HG03108 (cell line): ENCODE data around the gene FAHD2B.
"Not testable (repeated sequence)": the region's sequence is repeated elsewhere in the genome, so short reads cannot be mapped to it uniquely, and the experiment has no call there.

Experiments
- ATAC-seq: cut with Tn5 transposase; IDR thresholded peaks from one replicate; pipeline ENCODE4 v1.9.1; 2021; ENCODE audit warnings: moderate library complexity; ENCODE audit not compliant: unreplicated experiment

The FAHD2B gene, protein sequence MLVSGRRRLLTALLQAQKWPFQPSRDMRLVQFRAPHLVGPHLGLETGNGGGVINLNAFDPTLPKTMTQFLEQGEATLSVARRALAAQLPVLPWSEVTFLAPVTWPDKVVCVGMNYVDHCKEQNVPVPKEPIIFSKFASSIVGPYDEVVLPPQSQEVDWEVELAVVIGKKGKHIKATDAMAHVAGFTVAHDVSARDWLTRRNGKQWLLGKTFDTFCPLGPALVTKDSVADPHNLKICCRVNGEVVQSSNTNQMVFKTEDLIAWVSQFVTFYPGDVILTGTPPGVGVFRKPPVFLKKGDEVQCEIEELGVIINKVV

DNA sequence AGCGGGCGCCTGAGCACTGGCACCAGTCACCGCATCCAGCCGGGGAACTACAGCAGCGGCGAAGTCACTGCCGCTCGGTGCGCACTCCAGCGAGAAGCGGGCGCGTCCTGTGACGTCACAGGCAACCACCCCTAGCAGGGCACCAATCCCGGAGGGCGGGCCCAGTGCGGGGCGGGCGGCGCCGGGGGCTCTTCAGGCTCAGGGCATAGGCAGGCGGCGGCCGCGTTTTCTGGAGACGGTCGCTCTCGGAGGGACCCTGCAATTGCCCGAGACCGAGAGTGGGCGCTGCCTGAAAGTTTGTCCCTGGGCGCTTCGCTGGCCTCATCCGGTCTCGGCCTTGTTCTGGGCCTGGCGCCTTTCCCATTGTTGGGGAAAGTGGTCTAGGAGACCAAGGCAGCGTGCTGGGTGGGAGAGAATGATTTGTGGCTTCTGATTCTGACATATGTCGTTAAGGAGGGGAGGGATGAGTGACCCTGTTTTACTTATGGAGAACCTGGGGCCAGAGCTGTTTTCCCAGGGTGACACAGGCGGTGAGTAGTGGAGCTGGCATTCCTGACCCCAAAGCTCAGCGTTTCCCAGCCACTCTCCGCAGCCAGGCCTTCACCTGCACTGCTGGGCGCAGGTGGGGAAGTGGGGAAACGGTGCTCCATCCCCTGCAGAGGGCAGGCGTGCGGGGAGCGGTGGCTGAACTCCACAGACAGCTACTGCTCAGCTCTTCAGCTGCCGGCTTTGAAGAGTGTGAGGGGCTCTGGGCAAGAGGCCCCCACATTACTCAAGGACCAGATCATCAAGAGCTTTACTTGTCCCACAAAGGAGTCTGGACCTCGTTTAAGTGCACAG is at the start of gene FAHD2B:
FAHD2B (minus strand) TSS at position 111 of the 840 bp plus-strand sequence. CDS start 3,176 bp downstream, outside the sequence.
- ATAC-seq: peak; percentile 90

DNA sequence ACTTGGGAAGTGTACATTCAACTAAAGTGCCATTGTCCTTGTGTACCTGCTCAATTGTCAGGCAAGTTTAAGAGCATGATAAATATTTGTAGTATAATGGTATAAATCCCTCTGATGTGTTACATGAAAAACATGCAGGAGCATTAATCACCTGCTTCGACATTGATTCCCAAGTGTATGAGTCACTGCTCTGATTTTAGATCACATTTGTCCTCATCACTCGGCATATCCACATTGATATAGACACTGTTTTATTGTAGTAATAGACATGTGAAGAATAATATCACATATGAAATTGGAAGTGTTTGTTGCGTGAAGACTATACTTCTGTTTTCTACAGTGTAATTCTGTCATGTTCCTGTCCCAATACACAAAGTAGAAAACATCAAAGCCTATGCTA is 49.3 kb upstream of the FAHD2B start:
- not testable (repeated sequence) for ATAC-seq

DNA sequence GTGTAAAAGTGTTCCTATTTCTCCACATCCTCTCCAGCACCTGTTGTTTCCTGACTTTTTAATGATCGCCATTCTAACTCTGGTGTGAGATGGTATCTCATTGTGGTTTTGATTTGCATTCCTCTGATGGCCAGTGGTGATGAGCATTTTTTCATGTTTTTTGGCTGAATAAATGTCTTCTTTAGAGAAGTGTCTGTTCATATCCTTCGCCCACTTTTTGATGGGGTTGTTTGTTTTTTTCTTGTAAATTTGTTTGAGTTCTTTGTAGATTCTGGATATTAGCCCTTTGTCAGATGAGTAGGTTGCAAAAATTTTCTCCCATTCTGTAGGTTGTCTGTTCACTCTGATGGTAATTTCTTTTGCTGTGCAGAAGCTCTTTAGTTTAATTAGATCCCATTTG is 34.4 kb upstream of the FAHD2B start:
- not testable (repeated sequence) for ATAC-seq

DNA sequence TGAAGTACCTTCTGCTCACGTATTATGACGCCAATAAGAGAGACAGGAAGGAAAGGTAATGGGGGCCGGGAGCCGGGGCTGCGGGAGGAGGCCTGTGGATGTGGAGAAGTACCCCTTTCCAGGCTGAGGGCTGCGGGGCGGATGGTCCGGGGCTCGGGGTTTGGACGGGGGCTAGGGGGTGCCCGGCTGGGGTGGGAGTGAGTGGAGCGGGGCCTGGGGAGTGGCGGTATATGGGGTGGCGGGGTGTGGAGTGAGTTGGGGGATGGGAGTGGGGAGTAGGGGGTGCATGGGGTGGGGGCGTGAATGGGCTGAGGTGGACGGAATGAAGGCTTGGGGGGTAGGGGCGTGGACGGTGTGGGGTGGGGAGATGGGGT is 19.2 kb upstream of the FAHD2B start:
- not testable (repeated sequence) for ATAC-seq

DNA sequence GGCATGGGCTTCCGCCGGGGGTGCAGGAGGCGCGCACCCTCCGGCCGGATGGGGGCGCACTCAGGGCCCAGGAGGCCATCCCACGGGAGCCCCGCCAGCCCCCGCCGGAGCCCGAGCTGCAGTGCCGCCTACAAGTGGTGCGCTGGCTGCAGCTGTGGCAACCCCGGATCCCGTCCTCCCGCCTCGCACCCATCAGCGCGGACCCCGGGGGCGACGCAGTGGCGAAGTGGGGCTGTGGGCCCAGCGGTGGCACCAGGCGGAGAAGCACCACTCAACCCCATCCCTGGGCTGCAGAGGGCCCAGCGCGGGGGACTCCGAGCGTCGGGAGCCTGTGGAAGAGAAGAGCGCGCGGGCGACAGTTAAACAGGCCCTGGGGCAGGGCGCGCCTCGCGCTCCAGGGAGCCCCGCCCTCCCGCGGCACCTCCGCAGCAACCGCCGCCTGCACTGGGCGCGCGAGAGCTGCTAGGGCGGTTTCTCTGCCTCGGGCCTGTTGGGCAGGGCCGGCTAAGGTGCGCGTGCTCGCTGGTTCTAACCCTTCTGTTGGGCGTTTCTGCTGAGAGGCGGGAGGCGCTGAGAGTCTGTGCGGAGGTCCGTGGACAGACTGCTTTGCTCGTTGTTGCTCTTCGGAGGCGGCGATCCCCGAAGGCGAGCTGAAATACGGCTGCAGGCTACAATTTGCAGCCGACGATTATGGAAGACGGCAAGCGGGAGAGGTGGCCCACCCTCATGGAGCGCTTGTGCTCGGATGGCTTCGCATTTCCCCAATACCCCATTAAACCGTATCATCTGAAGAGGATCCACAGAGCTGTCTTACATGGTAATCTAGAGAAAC is 18.6 kb upstream of the FAHD2B start, which contains the start of gene ANKRD36:
ANKRD36 (plus strand) TSS at position 104 of the 832 bp plus-strand sequence; CDS start at position 691, 587 bp downstream.
- peak; percentile 96 for ATAC-seq

DNA sequence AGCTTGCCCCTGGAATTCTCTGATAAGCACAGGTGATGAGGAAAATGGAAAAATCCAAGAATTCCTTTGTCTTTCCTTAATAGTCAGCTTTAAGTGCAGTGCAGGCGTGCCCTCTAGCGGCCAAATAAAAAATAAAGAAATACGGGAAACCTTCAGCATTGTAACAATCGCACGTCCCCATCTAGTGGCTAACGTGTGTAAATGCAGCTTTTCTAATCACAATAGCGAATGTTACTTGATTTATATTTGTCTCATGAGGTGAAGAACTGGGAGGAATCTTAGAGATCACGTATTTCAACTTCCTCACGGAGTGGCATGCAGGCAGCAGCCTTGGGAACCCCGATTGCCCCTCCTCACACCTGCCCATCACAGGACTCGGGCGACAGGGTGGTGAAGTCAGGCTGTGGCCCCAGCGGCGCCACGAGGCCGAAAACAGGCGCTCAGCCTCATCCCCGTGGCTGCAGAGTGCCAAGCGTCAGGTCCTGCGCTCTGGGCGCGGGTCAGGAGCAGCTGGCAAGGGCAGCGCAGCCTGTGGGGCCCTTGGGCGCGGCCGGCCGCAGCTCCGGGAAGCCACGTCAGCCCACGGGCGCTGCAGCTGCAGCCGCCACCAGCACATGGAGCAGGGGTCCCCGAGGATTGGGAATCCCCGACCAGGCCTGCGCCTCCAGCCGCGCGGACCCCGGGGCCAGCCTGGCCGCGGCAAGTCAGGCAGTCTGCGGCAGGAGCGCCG is 17.8 kb upstream of the FAHD2B start:
- peak; percentile 41 for ATAC-seq

DNA sequence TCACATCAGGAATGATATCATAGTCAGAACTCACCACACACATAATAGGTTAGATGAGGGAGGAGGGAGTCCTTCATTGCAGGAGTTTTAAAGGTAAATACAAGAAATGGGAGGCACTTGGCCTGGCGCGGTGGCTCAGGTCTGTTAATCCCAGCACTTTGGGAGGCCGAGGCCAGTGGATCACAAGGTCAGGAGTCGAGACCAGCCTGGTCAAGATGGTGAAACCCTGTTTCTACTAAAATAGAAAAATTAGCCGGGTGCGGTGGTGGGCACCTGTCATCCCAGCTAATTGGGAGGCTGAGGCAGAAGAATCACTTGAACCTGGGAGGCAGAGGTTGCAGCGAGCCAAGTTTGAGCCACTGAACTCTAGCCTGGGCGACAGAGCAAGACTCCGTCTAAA is 16.6 kb upstream of the FAHD2B start:
- not testable (repeated sequence) for ATAC-seq

DNA sequence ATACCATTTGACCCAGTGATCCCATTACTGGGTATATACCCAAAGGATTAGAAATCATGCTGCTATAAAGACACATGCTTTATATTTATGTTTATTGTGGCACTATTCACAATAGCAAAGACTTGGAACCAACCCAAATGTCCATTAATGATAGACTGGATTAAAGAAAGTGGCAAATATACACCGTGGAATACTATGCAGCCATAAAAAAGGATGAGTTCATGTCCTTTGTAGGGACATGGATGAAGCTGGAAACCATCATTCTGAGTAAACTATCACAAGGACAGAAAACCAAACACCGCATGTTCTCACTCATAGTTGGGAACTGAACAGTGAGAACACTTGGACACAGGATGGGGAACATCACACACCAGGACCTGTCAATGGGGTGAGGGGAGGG is 12.2 kb upstream of the FAHD2B start:
- ATAC-seq: not testable (repeated sequence)

DNA sequence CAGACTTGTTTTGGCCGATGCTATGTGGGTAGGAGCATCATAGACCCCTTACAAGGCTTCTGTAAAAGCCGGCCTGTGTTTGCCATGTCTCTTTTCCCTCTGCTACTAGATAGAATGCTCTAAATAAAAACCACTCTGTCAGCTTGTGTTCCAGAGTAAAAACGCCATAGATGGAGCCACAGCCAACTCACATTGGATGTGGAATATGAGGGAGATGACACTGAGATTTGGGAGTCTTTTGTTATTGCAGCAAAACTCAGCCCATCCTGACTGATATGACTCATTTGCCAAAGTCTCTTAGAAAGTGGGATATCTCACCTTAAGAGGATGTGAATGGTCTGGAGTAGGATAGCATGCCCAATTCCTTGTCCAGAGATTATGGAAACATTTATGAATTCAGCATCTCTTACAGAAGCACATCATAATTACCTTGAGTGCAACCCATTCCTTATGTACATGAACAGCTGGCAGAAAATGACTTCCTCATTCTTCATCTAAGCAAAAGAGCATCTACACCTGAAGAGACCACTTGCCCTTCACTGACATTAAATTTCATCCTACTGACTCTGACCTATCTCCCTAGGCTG is 4.2 kb upstream of the FAHD2B start:
- not testable (repeated sequence) for ATAC-seq

DNA sequence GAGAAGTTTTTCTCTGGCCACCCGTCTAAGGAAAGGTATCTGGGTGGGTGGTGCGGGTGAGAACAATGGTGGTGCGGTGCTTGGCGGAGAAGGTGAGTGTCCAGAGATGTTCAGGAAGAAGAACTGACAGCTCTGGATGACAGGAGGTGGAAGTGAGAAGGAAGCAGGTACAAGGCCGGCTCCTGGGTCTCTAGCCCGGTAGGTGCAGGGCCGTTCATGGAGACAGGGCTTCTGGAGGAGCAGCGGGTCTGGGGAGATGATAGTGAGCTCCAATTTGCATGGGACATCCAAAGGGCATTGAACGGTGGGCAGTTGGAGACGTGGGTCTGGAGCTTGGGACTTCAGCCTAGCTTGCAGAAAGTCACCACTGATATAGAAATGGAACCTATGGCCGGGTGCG is 979 bp upstream of the FAHD2B start:
- no peak for ATAC-seq

DNA sequence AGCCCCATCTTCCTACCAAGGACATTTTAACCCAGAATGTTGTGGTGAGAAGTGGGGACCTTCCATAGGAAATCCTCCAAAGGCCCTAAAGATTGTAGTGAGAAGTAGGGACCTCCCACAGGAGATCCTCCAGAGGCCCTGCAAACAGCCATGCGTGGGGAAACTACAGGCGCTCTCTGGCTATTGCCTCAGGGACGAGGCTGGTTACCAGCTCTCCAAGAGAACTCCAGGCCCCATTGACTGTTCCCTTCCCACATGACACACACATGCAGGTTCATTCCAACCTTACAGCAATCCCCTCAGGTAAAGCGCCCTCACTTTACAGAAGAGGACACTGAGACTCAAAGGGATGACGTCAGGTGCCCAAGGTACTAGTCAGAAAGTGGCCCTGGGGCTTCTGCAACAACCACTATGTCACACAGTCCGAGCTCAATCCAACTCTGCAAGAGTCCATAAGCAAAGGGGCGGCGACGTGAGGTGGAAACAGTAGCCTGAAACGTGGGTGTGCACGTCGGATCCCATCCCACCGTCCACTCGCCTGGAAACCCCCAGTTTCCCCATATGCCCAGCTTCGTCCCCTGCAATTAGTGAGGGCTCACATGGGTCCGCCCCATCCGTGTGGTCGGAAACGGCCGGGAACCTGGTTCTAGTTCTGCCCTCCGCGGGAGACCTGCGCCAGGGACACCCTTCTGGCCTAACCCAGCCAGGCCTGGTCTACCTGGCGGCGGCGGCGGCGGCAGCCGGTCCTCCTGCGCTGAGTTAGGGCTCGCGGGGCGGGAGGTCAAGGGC is 505 bp downstream of the FAHD2B start:
- peak; percentile 20 for ATAC-seq

DNA sequence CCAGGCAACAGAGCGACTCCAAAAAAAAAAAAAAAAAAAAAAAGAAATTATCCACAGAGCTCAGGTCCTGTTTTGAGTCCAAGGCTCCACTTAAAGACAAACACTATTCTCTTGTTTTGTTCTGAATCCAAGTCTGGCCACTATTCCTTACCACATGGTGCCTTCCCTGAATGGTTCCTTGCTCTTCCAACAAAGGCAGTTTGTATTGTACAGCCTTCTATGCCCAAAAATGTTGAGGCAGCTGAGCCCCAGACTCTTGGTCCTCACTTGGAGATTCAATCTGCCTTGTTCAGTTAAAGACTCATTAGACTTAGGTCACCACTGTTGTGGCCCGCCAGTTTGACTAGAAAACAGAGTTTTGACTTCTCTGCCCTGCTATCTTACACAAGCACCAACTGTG is 1.7 kb downstream of the FAHD2B start:
- not testable (repeated sequence) for ATAC-seq

DNA sequence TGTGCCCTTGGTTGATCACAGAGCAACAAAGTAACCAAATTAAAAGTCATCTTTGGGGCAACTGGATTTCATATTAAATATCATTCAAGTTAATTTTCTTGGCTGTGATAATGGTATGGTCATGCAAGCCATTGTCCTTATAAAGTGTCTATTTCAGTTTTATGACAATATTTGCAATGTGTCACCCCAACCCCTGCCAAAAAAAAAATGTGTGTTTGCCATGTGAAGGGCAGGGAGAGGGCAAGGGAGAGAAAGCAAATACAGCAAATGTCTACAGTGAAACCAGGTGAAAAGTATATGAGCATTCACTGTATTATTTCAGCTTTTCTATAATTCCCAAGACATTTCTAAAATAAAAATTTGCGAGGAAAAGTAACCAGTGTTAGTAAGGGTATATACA is 6.0 kb downstream of the FAHD2B start:
- not testable (repeated sequence) for ATAC-seq

DNA sequence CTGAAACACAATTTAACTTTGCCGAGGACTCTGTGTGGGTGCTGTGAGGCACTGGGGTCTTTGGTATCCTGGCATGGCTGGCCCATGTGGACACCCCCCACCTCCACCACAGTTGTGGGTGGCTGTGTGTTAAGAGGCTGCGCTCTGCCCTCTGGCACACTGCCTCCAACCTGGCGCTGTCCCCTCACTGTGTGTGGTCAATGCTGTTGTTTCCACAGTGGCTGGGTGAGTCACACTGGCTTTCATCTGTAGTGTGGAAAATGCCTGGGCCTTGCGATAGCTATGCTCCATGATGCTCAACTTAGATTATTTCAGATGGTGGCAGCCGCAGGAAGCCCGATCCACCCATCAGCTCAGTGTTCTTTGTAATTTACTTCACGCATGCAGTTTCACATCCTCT is 9.6 kb downstream of the FAHD2B start:
- ATAC-seq: not testable (repeated sequence)

DNA sequence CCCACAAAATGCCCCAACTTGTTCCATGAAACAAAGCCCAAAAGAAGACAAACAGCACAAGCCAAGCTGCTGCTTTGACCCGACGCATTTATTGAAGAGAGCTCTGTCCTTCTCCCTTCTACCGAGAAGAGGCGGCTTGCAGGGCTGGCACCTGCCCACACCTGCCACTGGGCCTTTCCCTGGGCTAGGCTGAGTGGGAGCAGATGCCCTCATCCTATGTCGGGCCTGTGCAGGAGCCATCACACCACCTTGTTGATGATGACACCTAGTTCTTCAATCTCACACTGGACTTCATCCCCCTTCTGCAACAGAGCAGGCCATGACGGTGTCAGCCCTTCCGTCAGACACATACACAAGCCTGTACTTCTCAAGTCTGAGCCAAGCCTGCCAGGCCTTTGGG is 11.2 kb downstream of the FAHD2B start:
- not testable (repeated sequence) for ATAC-seq

DNA sequence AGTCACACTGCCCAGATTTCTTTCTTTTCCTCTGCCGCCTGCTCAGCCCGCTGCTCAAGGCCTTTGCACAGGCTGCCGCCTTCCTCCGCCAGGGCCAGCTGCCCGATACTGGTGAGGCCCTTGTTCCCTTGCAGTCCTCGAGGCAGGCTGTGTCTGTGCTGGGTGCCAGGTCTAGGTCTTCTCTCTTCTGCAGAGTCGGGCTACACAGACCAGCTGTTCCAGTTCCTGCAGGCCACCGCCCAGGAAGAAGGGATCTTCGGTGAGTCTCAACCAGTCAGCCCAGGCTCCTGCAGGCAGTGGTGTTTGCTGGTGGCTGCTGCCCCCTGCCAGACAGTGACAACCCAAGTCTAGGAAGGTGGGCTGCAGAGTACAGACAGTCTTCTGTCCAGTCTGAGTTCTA is 12.5 kb downstream of the FAHD2B start:
- ATAC-seq: not testable (repeated sequence)

DNA sequence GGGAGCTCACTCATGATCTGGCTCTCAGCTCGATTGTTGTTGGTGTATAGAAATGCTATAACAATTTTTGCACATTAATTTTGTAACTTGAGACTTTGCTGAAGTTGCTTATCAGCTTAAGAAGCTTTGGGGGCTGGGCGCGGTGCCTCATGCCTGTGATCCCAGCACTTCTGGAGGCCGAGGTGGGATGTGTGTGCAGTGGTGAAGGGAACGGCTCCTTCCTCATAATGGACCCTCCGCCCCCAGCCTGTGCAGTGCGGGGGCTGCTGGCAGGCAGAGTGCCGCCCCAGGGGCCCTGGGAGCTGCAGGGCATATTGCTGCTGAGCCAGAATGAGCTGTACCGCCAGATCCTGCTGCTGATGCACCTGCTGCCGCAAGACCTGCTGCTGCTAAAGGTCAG is 13.8 kb downstream of the FAHD2B start:
- ATAC-seq: not testable (repeated sequence)

DNA sequence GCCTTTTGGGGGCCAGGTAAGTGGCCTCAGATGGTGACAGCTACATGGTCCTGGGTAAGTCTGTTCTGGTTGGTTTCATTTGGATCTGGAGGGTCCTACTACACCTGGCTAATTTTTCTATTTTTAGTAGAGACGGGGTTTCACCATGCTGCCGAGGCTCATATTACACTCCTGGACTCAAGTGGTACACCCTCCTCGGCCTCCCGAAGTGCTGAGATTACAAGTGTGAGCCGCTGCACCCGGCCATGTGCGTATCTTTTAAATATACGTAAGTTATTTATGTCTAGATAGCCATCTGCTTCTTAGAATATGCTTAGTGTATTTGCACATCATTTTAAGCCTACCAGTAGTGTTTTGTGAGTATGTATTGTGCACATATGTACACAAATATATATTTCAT is 17.5 kb downstream of the FAHD2B start:
- ATAC-seq: not testable (repeated sequence)

DNA sequence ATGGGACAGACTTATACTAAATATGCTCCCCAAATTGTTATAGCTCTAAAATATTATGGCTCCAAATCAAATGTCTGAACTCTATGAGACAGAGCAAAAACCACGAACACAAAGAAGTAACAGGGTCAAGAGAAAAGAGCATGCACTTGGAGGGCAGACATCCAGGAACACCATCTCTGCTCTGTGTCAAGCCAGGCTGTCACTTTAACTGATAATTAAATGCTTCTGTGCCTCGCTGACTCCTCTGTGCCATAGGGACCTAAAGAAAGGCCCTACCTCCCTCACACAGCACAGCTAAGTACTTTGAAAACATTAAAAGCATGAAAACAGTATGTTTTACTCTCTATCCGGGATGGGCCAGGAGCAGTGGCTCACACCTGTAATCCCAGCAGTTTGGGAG is 23.8 kb downstream of the FAHD2B start:
- ATAC-seq: not testable (repeated sequence)
